Naive thymus-derived CD4-positive, alpha-beta T cell (primary cell): Measurements from ENCODE around the gene TACO1. TPM values are rescaled to one million over a fixed set of nuclear protein-coding genes. Genes with fewer than 3 reads are reported as not detected.

ENCODE experiments used
- ATAC-seq: fragments of 150-1000 bp; cut with Tn5 transposase; 2 replicates; pipeline ENCODE4 v1.10.0; 2021; ENCODE audit warnings: mild to moderate bottlenecking, moderate library complexity
- CTCF ChIA-PET: fragments of 350-600 bp; sonication (Branson Sonifier 250); formaldehyde crosslinking; loops from one replicate; lab custom pipeline; 2021; ENCODE audit warnings: antibody characterized with exemption; lab: Charles Lee
- POLR2A ChIA-PET: fragments of 350-600 bp; sonication (Branson Sonifier 250); formaldehyde crosslinking; loops from one replicate; lab custom pipeline; 2021; ENCODE audit warnings: antibody characterized with exemption, inconsistent platforms; lab: Charles Lee
- DNase-seq, 9 donors: peaks; one replicate each; pipeline versions ENCODE4 v3.0.0 to v3.0.0-alpha.2; 2020 to 2022; ENCODE audit warnings: mixed read lengths in 1 of 9
- H3K27ac ChIP-seq: one replicate; pipeline ENCODE4 v1.7.0; 2013; ENCODE audit warnings: mild to moderate bottlenecking, low read depth, low read length, moderate library complexity
- H3K27me3 ChIP-seq, 2 donors: one replicate each; pipeline ENCODE4 v1.7.0; 2013; ENCODE audit warnings: low read length in 2 of 2, mild to moderate bottlenecking in 2 of 2, moderate library complexity in 2 of 2; ENCODE audit not compliant: control insufficient read depth in 2 of 2, insufficient read depth in 2 of 2
- H3K36me3 ChIP-seq, 3 experiments: 1 replicate in 2 of 3; 2 replicates in 1 of 3; pipeline ENCODE4 v1.7.0; 2013; ENCODE audit warnings: low read length in 3 of 3, mild to moderate bottlenecking in 3 of 3, moderate library complexity in 1 of 3; ENCODE audit not compliant: insufficient read depth in 3 of 3, control insufficient read depth in 2 of 3
- H3K4me1 ChIP-seq, 2 donors: one replicate each; pipeline ENCODE4 v1.7.0; 2013; ENCODE audit warnings: low read length in 2 of 2, mild to moderate bottlenecking in 2 of 2, moderate library complexity in 1 of 2; ENCODE audit not compliant: control insufficient read depth in 2 of 2, insufficient read depth in 2 of 2
- H3K4me3 ChIP-seq: 2 replicates; pipeline ENCODE4 v1.7.0; 2013; ENCODE audit warnings: mild to moderate bottlenecking, low read length
- H3K9me3 ChIP-seq, 3 experiments: 1 replicate in 2 of 3; 2 replicates in 1 of 3; pipeline ENCODE4 v1.7.0; 2013; ENCODE audit warnings: low read length in 3 of 3; ENCODE audit not compliant: control insufficient read depth in 2 of 3
- H3K27ac Mint-ChIP-seq, 9 donors: one replicate each; pipeline ENCODE4 v1.8.0; 2020 to 2022; ENCODE audit warnings: mixed read lengths in 9 of 9, mild to moderate bottlenecking in 8 of 9, moderate library complexity in 5 of 9, inconsistent platforms in 2 of 9
- H3K27me3 Mint-ChIP-seq, 5 donors: one replicate each; pipeline ENCODE4 v1.8.0; 2021 to 2022; ENCODE audit warnings: mixed read lengths in 5 of 5, mild to moderate bottlenecking in 1 of 5
- H3K36me3 Mint-ChIP-seq, 5 donors: one replicate each; pipeline ENCODE4 v1.8.0; 2020 to 2022; ENCODE audit warnings: mixed read lengths in 5 of 5, mild to moderate bottlenecking in 3 of 5, inconsistent platforms in 1 of 5
- H3K4me1 Mint-ChIP-seq, 7 donors: one replicate each; pipeline ENCODE4 v1.8.0; 2020 to 2022; ENCODE audit warnings: mixed read lengths in 7 of 7, mild to moderate bottlenecking in 3 of 7, inconsistent platforms in 1 of 7
- H3K4me3 Mint-ChIP-seq, 10 donors: one replicate each; pipeline ENCODE4 v1.8.0; 2020 to 2022; ENCODE audit warnings: mild to moderate bottlenecking in 10 of 10, mixed read lengths in 10 of 10, moderate library complexity in 6 of 10, inconsistent platforms in 2 of 10
- H3K9me3 Mint-ChIP-seq, 11 donors: one replicate each; pipeline ENCODE4 v1.8.0; 2020 to 2022; ENCODE audit warnings: mixed read lengths in 11 of 11, mild to moderate bottlenecking in 4 of 11, inconsistent platforms in 1 of 11, moderate library complexity in 1 of 11
- intact Hi-C, 2 donors: fragments of 100-400 bp; cut with micrococcal nuclease; formaldehyde crosslinking; loops; one replicate each; pipeline ENCODE4 v1.15.1; 2023
- polyA plus RNA-seq, 2 donors: library from polyadenylated mRNA; unstranded; fragments of 300-500 nt; fragmentation: Illumina TruSeq; gene quantifications; one replicate each; pipeline ENCODE4 v1.2.3, GENCODE V29; 2021
- total RNA-seq, 6 experiments: library from RNA in 5 of 6; stranded (reverse) in 5 of 6; gene quantifications; 1 replicate in 5 of 6; 2 replicates in 1 of 6; pipeline ENCODE4 v1.2.3 and lab custom pipeline; 2021 to 2026

Gene TACO1
- total and polyA plus RNA-seq, 7 experiments from 2014 or later: 11.1 to 21.2 (median 16.8) TPM

DNA sequence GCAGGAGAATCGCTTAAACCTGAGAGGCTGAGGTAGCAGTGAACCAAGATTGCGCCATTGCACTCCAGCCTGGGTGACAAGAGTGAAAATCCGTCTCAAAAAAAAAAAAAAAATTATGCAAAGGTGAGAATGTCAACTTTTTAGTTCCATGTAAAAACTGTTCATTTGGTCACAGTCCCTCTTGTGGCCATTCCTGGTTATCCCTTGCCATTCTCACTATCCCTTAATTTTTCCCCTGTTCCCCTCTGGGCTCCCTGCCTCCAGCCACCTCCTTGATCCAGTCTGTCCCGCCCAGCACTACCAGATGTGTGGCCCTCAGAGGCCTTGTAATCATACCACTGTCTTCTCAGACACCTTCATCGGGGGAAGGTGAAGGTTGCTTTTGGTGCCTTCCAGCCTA, 27.1 kb upstream of the TACO1 start:
- Histone ChIP-seq H3K27ac (no peak overlapping the region), H3K4me3 (no peak overlapping the region), H3K36me3 (peaks cover 0 to 6% (median 0%) of the 10 kb centered on the region in 3 experiments), H3K4me1 (no peaks in the 10 kb centered on the region), H3K27me3 (no peaks in the 10 kb centered on the region), H3K9me3 (no peaks in the 10 kb centered on the region)
- POLR2A ChIA-PET: no interaction called here
- intact Hi-C loops: no loop called here
- CTCF ChIA-PET: interaction anchor here (0.6 to 0.7 kb wide), 2 partner anchors 11 to 448 kb away, joined by 3 read pairs; no protein-coding TSS in a partner anchor
- Mint-ChIP-seq H3K27me3 (no peaks in the 10 kb centered on the region), H3K36me3 (peaks cover 0 to 3% (median 1%) of the 10 kb centered on the region in 5 donors), H3K4me3 (no peak overlapping the region), H3K27ac (peak overlapping the region in 8 of 9 donors; percentile 1 to 80 (median 57)), H3K4me1 (peaks cover 23 to 58% (median 46%) of the 10 kb centered on the region in 7 donors), H3K9me3 (no peaks in the 10 kb centered on the region)
- DNase-seq (no peak), ATAC-seq (no peak)

GRCh38 chr17:63578027-63578768, 22.5 kb upstream of the TACO1 start:
- no peak for ATAC-seq

DNA sequence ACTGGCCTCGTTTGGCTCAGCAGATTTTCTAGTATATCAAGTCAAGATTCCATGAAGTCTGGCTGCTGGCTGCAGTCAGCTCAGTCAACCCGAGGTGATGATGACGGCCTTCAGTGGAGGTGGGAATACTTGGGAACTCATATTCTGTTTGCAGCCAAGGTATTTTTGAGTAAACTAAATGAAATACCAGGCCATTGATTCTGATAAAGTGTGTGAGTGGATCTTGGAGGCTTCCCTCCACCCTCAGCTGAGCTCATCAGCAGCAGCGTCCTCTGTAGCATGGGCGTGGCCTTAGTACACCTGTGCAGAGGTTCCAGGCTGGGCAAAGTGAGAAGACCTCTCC, 22.0 kb upstream of the TACO1 start:
- no peak overlapping the region for H3K4me3 Mint-ChIP-seq
- POLR2A ChIA-PET: interaction anchor here (0.6 to 1.1 kb wide), 2 partner anchors 21 to 139 kb away, joined by 3 read pairs; no protein-coding TSS in a partner anchor

More at GRCh38 chr17:63578027-63578768, 22.5 kb upstream of the TACO1 start:
- CTCF ChIA-PET: no interaction called here
- Mint-ChIP-seq H3K36me3 (peaks cover 9 to 39% (median 15%) of the 10 kb centered on the region in 5 donors), H3K4me1 (peaks cover 13 to 39% (median 25%) of the 10 kb centered on the region in 7 donors), H3K27me3 (no peaks in the 10 kb centered on the region), H3K4me3 (no peak overlapping the region), H3K9me3 (no peaks in the 10 kb centered on the region), H3K27ac (peak overlapping the region in 8 of 9 donors; percentile 17 to 86 (median 41))
- Histone ChIP-seq H3K9me3 (no peaks in the 10 kb centered on the region), H3K4me1 (no peaks in the 10 kb centered on the region), H3K27me3 (no peaks in the 10 kb centered on the region), H3K27ac (no peak overlapping the region), H3K36me3 (peaks cover 0 to 45% (median 14%) of the 10 kb centered on the region in 3 experiments), H3K4me3 (no peak overlapping the region)
- POLR2A ChIA-PET: interaction anchor here (0.6 kb wide), 1 partner anchor 21 kb away, joined by 3 read pairs; no protein-coding TSS in a partner anchor
- intact Hi-C loops: no loop called here
- DNase-seq: no peak

GRCh38 chr17:63579633-63580032, 21.1 kb upstream of the TACO1 start:
- H3K9me3 ChIP-seq: no peaks in the 10 kb centered on the region
- Mint-ChIP-seq H3K36me3 (peaks cover 10 to 50% (median 18%) of the 10 kb centered on the region in 5 donors), H3K4me1 (peaks cover 12 to 33% (median 22%) of the 10 kb centered on the region in 7 donors), H3K9me3 (no peaks in the 10 kb centered on the region), H3K27ac (peak overlapping the region in 3 of 9 donors; percentile 26 to 65 (median 35)), H3K4me3 (no peak overlapping the region), H3K27me3 (no peaks in the 10 kb centered on the region)
- H3K27ac ChIP-seq: no peak overlapping the region
- intact Hi-C loops: no loop called here
- ChIA-PET CTCF (no interaction called here), POLR2A (interaction anchor here (1.1 kb wide), 1 partner anchor 140 kb away, joined by 3 read pairs; no protein-coding TSS in a partner anchor)
- peaks cover 0 to 53% (median 20%) of the 10 kb centered on the region in 3 experiments for H3K36me3 ChIP-seq
- ATAC-seq (no peak), DNase-seq (no peak)
- no peaks in the 10 kb centered on the region for H3K4me1 ChIP-seq
- H3K4me3 ChIP-seq: no peak overlapping the region
- no peaks in the 10 kb centered on the region for H3K27me3 ChIP-seq

More for the DNA sequence above, 22.0 kb upstream of the TACO1 start:
- Histone ChIP-seq H3K4me3 (no peak overlapping the region), H3K27ac (no peak overlapping the region), H3K36me3 (peaks cover 0 to 50% (median 17%) of the 10 kb centered on the region in 3 experiments), H3K9me3 (no peaks in the 10 kb centered on the region), H3K4me1 (no peaks in the 10 kb centered on the region), H3K27me3 (no peaks in the 10 kb centered on the region)
- no peaks in the 10 kb centered on the region for H3K27me3 Mint-ChIP-seq
- no peak for ATAC-seq
- peak overlapping the region in 4 of 9 donors; percentile 33 to 72 (median 68) for H3K27ac Mint-ChIP-seq
- DNase-seq: no peak
- no peaks in the 10 kb centered on the region for H3K9me3 Mint-ChIP-seq
- peaks cover 8 to 45% (median 17%) of the 10 kb centered on the region in 5 donors for H3K36me3 Mint-ChIP-seq
- intact Hi-C loops: no loop called here
- CTCF ChIA-PET: no interaction called here
- H3K4me1 Mint-ChIP-seq: peaks cover 14 to 39% (median 25%) of the 10 kb centered on the region in 7 donors

- Histone ChIP-seq H3K9me3 (no peaks in the 10 kb centered on the region), H3K27me3 (no peaks in the 10 kb centered on the region), H3K36me3 (peaks cover 19 to 78% (median 28%) of the 10 kb centered on the region in 3 experiments), H3K4me3 (no peak overlapping the region), H3K4me1 (peaks cover 0 to 10% of the 10 kb centered on the region in 2 donors), H3K27ac (no peak overlapping the region)
- ATAC-seq (no peak), DNase-seq (no peak)
- no peaks in the 10 kb centered on the region for H3K27me3 Mint-ChIP-seq
- ChIA-PET CTCF (interaction anchor here (0.6 kb wide), 1 partner anchor 325 kb away, joined by 4 read pairs; no protein-coding TSS in a partner anchor), POLR2A (interaction anchor here (1.1 kb wide), 1 partner anchor 15 kb away, joined by 3 read pairs; no protein-coding TSS in a partner anchor)
- H3K27ac Mint-ChIP-seq: no peak overlapping the region
- intact Hi-C loops: no loop called here
- no peak overlapping the region for H3K4me3 Mint-ChIP-seq
- H3K9me3 Mint-ChIP-seq: no peaks in the 10 kb centered on the region
- peaks cover 12 to 21% (median 17%) of the 10 kb centered on the region in 7 donors for H3K4me1 Mint-ChIP-seq
- H3K36me3 Mint-ChIP-seq: peaks cover 13 to 67% (median 36%) of the 10 kb centered on the region in 5 donors
Measured at GRCh38 chr17:63587770-63588169, 12.9 kb upstream of the TACO1 start.

DNA sequence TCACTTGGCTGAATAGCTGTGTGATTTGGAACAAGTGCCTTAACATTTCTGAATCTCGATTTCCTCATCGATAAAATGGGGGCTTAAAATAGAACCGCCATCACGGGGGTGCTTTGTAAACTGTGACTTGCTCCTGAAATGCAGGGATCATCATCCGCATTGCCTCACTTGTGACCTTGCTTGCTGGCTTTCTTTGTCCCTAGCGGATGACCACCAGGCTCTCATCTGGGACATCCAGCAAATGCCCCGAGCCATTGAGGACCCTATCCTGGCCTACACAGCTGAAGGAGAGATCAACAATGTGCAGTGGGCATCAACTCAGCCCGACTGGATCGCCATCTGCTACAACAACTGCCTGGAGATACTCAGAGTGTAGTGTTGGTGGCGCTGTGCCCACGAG, 11.9 kb upstream of the TACO1 start:
- H3K4me1 ChIP-seq: peaks cover 0 to 10% of the 10 kb centered on the region in 2 donors
- DNase-seq (no peak), ATAC-seq (no peak)
- intact Hi-C loops: no loop called here
- H3K36me3 Mint-ChIP-seq: peaks cover 8 to 61% (median 30%) of the 10 kb centered on the region in 5 donors
- no peak overlapping the region for H3K4me3 ChIP-seq
- no peaks in the 10 kb centered on the region for H3K9me3 ChIP-seq
- no peaks in the 10 kb centered on the region for H3K27me3 Mint-ChIP-seq
- CTCF ChIA-PET: no interaction called here
- POLR2A ChIA-PET: interaction anchor here (1.1 kb wide), 1 partner anchor 14 kb away, joined by 3 read pairs; no protein-coding TSS in a partner anchor
- peak overlapping the region in 2 of 9 donors; percentile 58 to 72 for H3K27ac Mint-ChIP-seq
- H3K9me3 Mint-ChIP-seq: no peaks in the 10 kb centered on the region
- H3K4me1 Mint-ChIP-seq: peaks cover 11 to 19% (median 13%) of the 10 kb centered on the region in 7 donors
- H3K27me3 ChIP-seq: no peaks in the 10 kb centered on the region
- H3K27ac ChIP-seq: no peak overlapping the region
- peaks cover 19 to 76% (median 24%) of the 10 kb centered on the region in 3 experiments for H3K36me3 ChIP-seq
- H3K4me3 Mint-ChIP-seq: no peak overlapping the region
